Osteocyte (in vitro differentiated cells): Measurements from ENCODE around the gene DGCR8. TPM values are rescaled to one million over a fixed set of nuclear protein-coding genes. Genes with fewer than 3 reads are reported as not detected.

Source experiments
- DNase-seq: peaks from one replicate; pipeline ENCODE4 v3.0.0; 2021; ENCODE audit warnings: mixed read lengths; ENCODE audit not compliant: unreplicated experiment; ENCODE audit errors: extremely low spot score
- H3K27ac Mint-ChIP-seq: one replicate; pipeline ENCODE4 v1.8.0; 2021; ENCODE audit warnings: mild to moderate bottlenecking, mixed read lengths; ENCODE audit not compliant: unreplicated experiment
- H3K27me3 Mint-ChIP-seq: one replicate; pipeline ENCODE4 v1.8.0; 2021; ENCODE audit warnings: mixed read lengths; ENCODE audit not compliant: unreplicated experiment
- H3K36me3 Mint-ChIP-seq: one replicate; pipeline ENCODE4 v1.8.0; 2021; ENCODE audit warnings: mixed read lengths; ENCODE audit not compliant: unreplicated experiment
- H3K4me1 Mint-ChIP-seq: one replicate; pipeline ENCODE4 v1.8.0; 2021; ENCODE audit warnings: mixed read lengths; ENCODE audit not compliant: unreplicated experiment
- H3K4me3 Mint-ChIP-seq: one replicate; pipeline ENCODE4 v1.8.0; 2021; ENCODE audit warnings: mild to moderate bottlenecking, moderate library complexity, mixed read lengths; ENCODE audit not compliant: unreplicated experiment
- H3K9me3 Mint-ChIP-seq: one replicate; pipeline ENCODE4 v1.8.0; 2021; ENCODE audit warnings: mixed read lengths; ENCODE audit not compliant: unreplicated experiment
- CTCF ChIP-seq: fragments of 200-600 bp; sonication (generic); IDR thresholded peaks from 2 replicates; pipeline ENCODE4 v1.5.0; 2021; ENCODE audit warnings: antibody characterized with exemption, mild to moderate bottlenecking, moderate library complexity
- total RNA-seq: library from RNA; stranded (reverse); gene quantifications from 2 replicates; pipeline ENCODE4 v1.2.1, GENCODE V29; 2021

The DGCR8 gene
- total RNA-seq, 1 donor from 2014 or later: 45.1 TPM

DNA sequence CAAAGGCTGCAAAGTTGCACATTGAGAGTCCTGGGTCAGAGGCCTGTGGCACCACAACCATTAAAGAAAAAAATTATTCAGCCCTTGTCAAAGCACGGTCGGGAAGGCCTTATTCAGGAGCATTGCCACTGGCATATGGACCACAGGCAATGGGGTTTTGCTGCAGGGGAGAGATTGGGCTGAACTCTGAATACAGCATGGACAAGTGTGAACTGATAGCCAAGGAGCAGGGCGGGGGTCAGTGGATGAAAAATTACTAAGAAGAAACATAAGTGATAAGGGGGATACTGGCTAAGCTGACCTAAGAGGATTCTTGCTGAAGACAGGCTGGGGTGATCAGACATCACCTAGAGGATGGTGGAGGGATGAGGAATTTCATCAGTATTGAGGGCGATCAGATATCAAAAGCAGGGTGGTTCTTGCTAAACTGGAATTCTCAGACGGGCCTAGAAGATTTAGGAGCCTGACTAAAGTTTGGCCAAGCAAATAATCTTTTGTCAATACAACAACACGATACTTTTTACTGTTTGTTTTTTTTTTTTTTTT lies 3.3 kb upstream of the DGCR8 start:
- Mint-ChIP-seq H3K27ac (no peak overlapping the region), H3K36me3 (no peaks in the 10 kb centered on the region), H3K9me3 (no peaks in the 10 kb centered on the region), H3K27me3 (no peaks in the 10 kb centered on the region), H3K4me1 (peaks cover 17% of the 10 kb centered on the region), H3K4me3 (no peak overlapping the region)
- DNase-seq: no peak
- no peak for TF ChIP-seq CTCF

GRCh38 chr22:20080445-20080775 lies 369 bp downstream of the DGCR8 start:
- TF ChIP-seq CTCF: no peak
- H3K27ac Mint-ChIP-seq: peak overlapping the region; percentile 87
- no peaks in the 10 kb centered on the region for H3K27me3 Mint-ChIP-seq
- H3K9me3 Mint-ChIP-seq: no peaks in the 10 kb centered on the region
- peaks cover 2% of the 10 kb centered on the region for H3K36me3 Mint-ChIP-seq
- peaks cover 47% of the 10 kb centered on the region for H3K4me1 Mint-ChIP-seq
- no peak for DNase-seq
- H3K4me3 Mint-ChIP-seq: peak overlapping the region; percentile 88

DNA sequence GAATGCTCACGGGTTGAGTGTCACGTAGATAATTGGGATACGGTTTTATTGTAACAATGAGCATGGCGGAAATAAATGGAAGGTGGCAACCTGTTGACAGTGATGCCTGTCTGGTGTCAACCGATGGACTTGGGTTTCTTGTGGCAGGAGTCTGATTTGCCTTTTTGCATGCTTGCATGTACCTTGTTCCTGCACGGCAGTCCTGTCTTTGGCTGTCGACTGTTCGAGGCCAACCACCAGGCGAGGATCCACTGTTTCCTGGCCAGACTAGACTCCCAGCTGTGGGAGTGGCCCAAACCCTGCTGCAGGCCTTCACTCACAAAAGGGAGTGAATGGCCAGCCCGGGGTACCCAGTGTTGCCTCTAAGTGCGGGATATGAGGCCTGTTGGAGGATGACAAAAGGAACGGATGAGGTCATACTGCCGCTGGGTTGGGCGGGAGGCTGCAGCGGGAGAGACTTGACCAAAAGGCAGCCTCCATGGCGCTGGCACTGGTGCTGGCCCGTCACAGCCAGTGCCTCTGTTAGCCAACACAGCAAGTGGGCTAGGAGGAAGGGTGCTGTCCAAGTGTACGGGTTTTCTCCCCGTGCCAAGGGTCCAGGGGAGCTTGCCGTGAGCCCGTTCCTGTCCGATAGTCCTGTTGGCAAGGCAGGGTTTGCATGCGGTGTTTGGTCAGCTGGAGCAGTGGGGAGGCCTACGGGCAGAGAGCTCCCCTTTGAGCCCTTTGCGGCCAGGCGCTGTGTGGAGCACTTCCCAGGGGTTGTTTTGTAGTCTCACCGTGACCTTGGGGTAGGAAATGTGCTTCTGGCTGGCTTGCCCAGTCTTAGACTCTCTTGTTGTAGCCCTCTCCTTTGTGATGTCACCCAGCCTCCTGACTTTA lies 974 bp downstream of the DGCR8 start:
- TF ChIP-seq CTCF: no peak
- Mint-ChIP-seq H3K9me3 (no peaks in the 10 kb centered on the region), H3K27me3 (no peaks in the 10 kb centered on the region), H3K36me3 (peaks cover 3% of the 10 kb centered on the region), H3K4me3 (peak overlapping the region; percentile 88), H3K27ac (peak overlapping the region; percentile 87), H3K4me1 (peaks cover 47% of the 10 kb centered on the region)
- no peak for DNase-seq

- Mint-ChIP-seq H3K9me3 (no peaks in the 10 kb centered on the region), H3K4me1 (peaks cover 47% of the 10 kb centered on the region), H3K27me3 (no peaks in the 10 kb centered on the region), H3K27ac (peak overlapping the region; percentile 1), H3K36me3 (peaks cover 22% of the 10 kb centered on the region), H3K4me3 (peak overlapping the region; percentile 24)
- TF ChIP-seq CTCF: no peak
- no peak for DNase-seq
Observed at GRCh38 chr22:20083157-20083890, 3.3 kb downstream of the DGCR8 start.
